CD4-positive, alpha-beta memory T cell (primary cell): ENCODE data around the gene RAPGEF4. TPM values are rescaled to one million over a fixed set of nuclear protein-coding genes. Genes with fewer than 3 reads are reported as not detected.

ENCODE experiments used
- CTCF ChIA-PET: fragments of 350-600 bp; sonication (Branson Sonifier 250); formaldehyde crosslinking; loops from one replicate; lab custom pipeline; 2021; ENCODE audit warnings: inconsistent platforms; ENCODE audit not compliant: partially characterized antibody; lab: Charles Lee
- POLR2A ChIA-PET: fragments of 350-600 bp; sonication (Branson Sonifier 250); formaldehyde crosslinking; loops from one replicate; lab custom pipeline; 2021; ENCODE audit not compliant: partially characterized antibody; lab: Charles Lee
- DNase-seq, 5 donors: peaks; one replicate each; pipeline versions ENCODE4 v3.0.0 to v3.0.0-alpha.2; 2020 to 2022; ENCODE audit warnings: mixed read lengths in 1 of 5
- H3K27ac ChIP-seq: one replicate; pipeline ENCODE4 v1.7.0; 2013; ENCODE audit warnings: low read depth, low read length
- H3K27me3 ChIP-seq: 2 replicates; pipeline ENCODE4 v1.7.0; 2013; ENCODE audit warnings: mild to moderate bottlenecking, low read length, moderate library complexity; ENCODE audit not compliant: insufficient read depth
- H3K36me3 ChIP-seq: 2 replicates; pipeline ENCODE4 v1.7.0; 2013; ENCODE audit warnings: mild to moderate bottlenecking, low read length, moderate library complexity; ENCODE audit not compliant: insufficient read depth
- H3K4me1 ChIP-seq: 2 replicates; pipeline ENCODE4 v1.7.0; 2013; ENCODE audit warnings: mild to moderate bottlenecking, low read length, moderate library complexity; ENCODE audit not compliant: insufficient read depth
- H3K4me3 ChIP-seq, 2 donors: one replicate each; pipeline ENCODE4 v1.7.0; 2013; ENCODE audit warnings: low read length in 2 of 2, mild to moderate bottlenecking in 1 of 2
- H3K9me3 ChIP-seq, 2 donors: one replicate each; pipeline ENCODE4 v1.7.0; 2013; ENCODE audit warnings: low read length in 2 of 2, control low read depth in 1 of 2; ENCODE audit not compliant: control insufficient read depth in 1 of 2
- H3K27ac Mint-ChIP-seq, 7 donors: one replicate each; pipeline ENCODE4 v1.8.0; 2020 to 2021; ENCODE audit warnings: mixed read lengths in 7 of 7, mild to moderate bottlenecking in 6 of 7, inconsistent platforms in 3 of 7, moderate library complexity in 3 of 7
- H3K27me3 Mint-ChIP-seq, 2 donors: one replicate each; pipeline ENCODE4 v1.8.0; 2020 to 2021; ENCODE audit warnings: mixed read lengths in 2 of 2
- H3K36me3 Mint-ChIP-seq, 2 donors: one replicate each; pipeline ENCODE4 v1.8.0; 2020 to 2021; ENCODE audit warnings: mixed read lengths in 2 of 2, inconsistent platforms in 1 of 2, mild to moderate bottlenecking in 1 of 2
- H3K4me1 Mint-ChIP-seq, 4 donors: one replicate each; pipeline ENCODE4 v1.8.0; 2020 to 2021; ENCODE audit warnings: mixed read lengths in 4 of 4, mild to moderate bottlenecking in 1 of 4
- H3K4me3 Mint-ChIP-seq, 8 donors: one replicate each; pipeline ENCODE4 v1.8.0; 2020 to 2021; ENCODE audit warnings: mixed read lengths in 8 of 8, mild to moderate bottlenecking in 7 of 8, moderate library complexity in 6 of 8, inconsistent platforms in 3 of 8
- H3K9me3 Mint-ChIP-seq, 8 donors: one replicate each; pipeline ENCODE4 v1.8.0; 2020 to 2021; ENCODE audit warnings: mixed read lengths in 8 of 8, mild to moderate bottlenecking in 5 of 8, inconsistent platforms in 3 of 8, moderate library complexity in 1 of 8
- intact Hi-C: fragments of 100-400 bp; cut with micrococcal nuclease; formaldehyde crosslinking; loops from one replicate; pipeline ENCODE4 v1.15.1; 2023
- polyA plus RNA-seq, 2 donors: library from polyadenylated mRNA; unstranded; fragments of 300-500 nt; fragmentation: Illumina TruSeq; gene quantifications; one replicate each; pipeline ENCODE4 v1.2.3, GENCODE V29; 2021
- total RNA-seq, 2 experiments: library from RNA; stranded (reverse); gene quantifications; one replicate each; pipeline ENCODE4 v1.2.3, GENCODE V29; 2021

The RAPGEF4 gene
- total and polyA plus RNA-seq, 4 experiments from 2014 or later: not detected

- intact Hi-C loops: no loop called here
- Mint-ChIP-seq H3K27ac (no peak overlapping the region), H3K4me1 (no peaks in the 10 kb centered on the region), H3K27me3 (no peaks in the 10 kb centered on the region), H3K9me3 (peaks cover 0 to 5% (median 0%) of the 10 kb centered on the region in 8 donors), H3K36me3 (no peaks in the 10 kb centered on the region), H3K4me3 (no peak overlapping the region)
- Histone ChIP-seq H3K9me3 (no peaks in the 10 kb centered on the region), H3K36me3 (no peaks in the 10 kb centered on the region), H3K4me1 (no peaks in the 10 kb centered on the region), H3K27me3 (no peaks in the 10 kb centered on the region), H3K4me3 (no peak overlapping the region), H3K27ac (no peak overlapping the region)
- CTCF ChIA-PET: no interaction called here
- POLR2A ChIA-PET: no interaction called here
- DNase-seq: no peak
Measured at GRCh38 chr2:172846551-172846950, 110.9 kb downstream of the RAPGEF4 start.

- intact Hi-C loops: no loop called here
- Histone ChIP-seq H3K27ac (no peak overlapping the region), H3K36me3 (no peaks in the 10 kb centered on the region), H3K9me3 (no peaks in the 10 kb centered on the region), H3K4me3 (no peak overlapping the region), H3K4me1 (no peaks in the 10 kb centered on the region), H3K27me3 (no peaks in the 10 kb centered on the region)
- no peak overlapping the region for H3K4me3 Mint-ChIP-seq
- H3K9me3 Mint-ChIP-seq: peaks cover 0 to 6% (median 2%) of the 10 kb centered on the region in 8 donors
- POLR2A ChIA-PET: no interaction called here
- no peak overlapping the region for H3K27ac Mint-ChIP-seq
- CTCF ChIA-PET: no interaction called here
- no peaks in the 10 kb centered on the region for H3K36me3 Mint-ChIP-seq
- no peaks in the 10 kb centered on the region for H3K27me3 Mint-ChIP-seq
- H3K4me1 Mint-ChIP-seq: no peaks in the 10 kb centered on the region
- no peak for DNase-seq
Measured at GRCh38 chr2:172847188-172847587, 111.5 kb downstream of the RAPGEF4 start.

- intact Hi-C loops: no loop called here
- no peak overlapping the region for H3K27ac Mint-ChIP-seq
Measured at GRCh38 chr2:172848519-172848918, 112.9 kb downstream of the RAPGEF4 start.

GRCh38 chr2:172849519-172850217, 114.0 kb downstream of the RAPGEF4 start:
- no peaks in the 10 kb centered on the region for H3K36me3 Mint-ChIP-seq
- no peak overlapping the region for H3K27ac Mint-ChIP-seq
- Histone ChIP-seq H3K27me3 (no peaks in the 10 kb centered on the region), H3K4me3 (no peak overlapping the region), H3K4me1 (no peaks in the 10 kb centered on the region), H3K27ac (no peak overlapping the region), H3K36me3 (no peaks in the 10 kb centered on the region), H3K9me3 (no peaks in the 10 kb centered on the region)
- H3K9me3 Mint-ChIP-seq: peaks cover 0 to 6% (median 3%) of the 10 kb centered on the region in 8 donors
- CTCF ChIA-PET: no interaction called here
- no peak for DNase-seq
- no peak overlapping the region for H3K4me3 Mint-ChIP-seq
- intact Hi-C loops: no loop called here
- peaks cover 0 to 2% of the 10 kb centered on the region in 2 donors for H3K27me3 Mint-ChIP-seq
- H3K4me1 Mint-ChIP-seq: no peaks in the 10 kb centered on the region
- POLR2A ChIA-PET: no interaction called here

More at GRCh38 chr2:172848519-172848918, 112.9 kb downstream of the RAPGEF4 start:
- Histone ChIP-seq H3K4me3 (no peak overlapping the region), H3K27ac (no peak overlapping the region), H3K27me3 (no peaks in the 10 kb centered on the region), H3K36me3 (no peaks in the 10 kb centered on the region), H3K9me3 (no peaks in the 10 kb centered on the region), H3K4me1 (no peaks in the 10 kb centered on the region)
- no peak for DNase-seq
- ChIA-PET CTCF (interaction anchor here (0.5 kb wide), 1 partner anchor 176 kb away, joined by 3 read pairs; no protein-coding TSS in a partner anchor), POLR2A (no interaction called here)
- no peak overlapping the region for H3K4me3 Mint-ChIP-seq
- no peaks in the 10 kb centered on the region for H3K27me3 Mint-ChIP-seq
- no peaks in the 10 kb centered on the region for H3K36me3 Mint-ChIP-seq
- no peaks in the 10 kb centered on the region for H3K4me1 Mint-ChIP-seq
- H3K9me3 Mint-ChIP-seq: peaks cover 0 to 6% (median 3%) of the 10 kb centered on the region in 8 donors

GRCh38 chr2:172855588-172855987, 119.9 kb downstream of the RAPGEF4 start:
- Mint-ChIP-seq H3K9me3 (peaks cover 0 to 8% (median 5%) of the 10 kb centered on the region in 8 donors), H3K4me3 (no peak overlapping the region), H3K27ac (no peak overlapping the region), H3K27me3 (peaks cover 2 to 5% of the 10 kb centered on the region in 2 donors), H3K36me3 (no peaks in the 10 kb centered on the region), H3K4me1 (no peaks in the 10 kb centered on the region)
- ChIA-PET CTCF (no interaction called here), POLR2A (no interaction called here)
- H3K27ac ChIP-seq: no peak overlapping the region
- no peaks in the 10 kb centered on the region for H3K4me1 ChIP-seq
- no peaks in the 10 kb centered on the region for H3K9me3 ChIP-seq
- no peak overlapping the region for H3K4me3 ChIP-seq
- DNase-seq: no peak
- no peaks in the 10 kb centered on the region for H3K36me3 ChIP-seq
- no peaks in the 10 kb centered on the region for H3K27me3 ChIP-seq
- intact Hi-C loops: no loop called here

GRCh38 chr2:172856606-172857005, 121.0 kb downstream of the RAPGEF4 start:
- no peak overlapping the region for H3K27ac Mint-ChIP-seq
- CTCF ChIA-PET: no interaction called here
- intact Hi-C loops: no loop called here
- H3K9me3 ChIP-seq: no peaks in the 10 kb centered on the region
- H3K36me3 Mint-ChIP-seq: no peaks in the 10 kb centered on the region
- H3K4me3 ChIP-seq: no peak overlapping the region
- H3K27ac ChIP-seq: no peak overlapping the region
- H3K9me3 Mint-ChIP-seq: peaks cover 0 to 6% (median 2%) of the 10 kb centered on the region in 8 donors
- no peaks in the 10 kb centered on the region for H3K36me3 ChIP-seq
- H3K27me3 Mint-ChIP-seq: peaks cover 6 to 9% of the 10 kb centered on the region in 2 donors
- H3K27me3 ChIP-seq: peaks cover under 1% of the 10 kb centered on the region
- no peak for DNase-seq
- H3K4me1 ChIP-seq: no peaks in the 10 kb centered on the region
- POLR2A ChIA-PET: no interaction called here
- H3K4me1 Mint-ChIP-seq: no peaks in the 10 kb centered on the region
- H3K4me3 Mint-ChIP-seq: no peak overlapping the region

GRCh38 chr2:172858473-172858745, 122.8 kb downstream of the RAPGEF4 start:
- no peak for DNase-seq
- CTCF ChIA-PET: no interaction called here
- Mint-ChIP-seq H3K27me3 (peaks cover 9 to 17% of the 10 kb centered on the region in 2 donors), H3K4me1 (no peaks in the 10 kb centered on the region), H3K4me3 (no peak overlapping the region), H3K27ac (no peak overlapping the region), H3K36me3 (no peaks in the 10 kb centered on the region), H3K9me3 (peaks cover 0 to 4% (median 0%) of the 10 kb centered on the region in 8 donors)
- H3K27ac ChIP-seq: no peak overlapping the region
- H3K4me1 ChIP-seq: no peaks in the 10 kb centered on the region
- intact Hi-C loops: no loop called here
- no peaks in the 10 kb centered on the region for H3K9me3 ChIP-seq
- peaks cover 4% of the 10 kb centered on the region for H3K27me3 ChIP-seq
- no peaks in the 10 kb centered on the region for H3K36me3 ChIP-seq
- no peak overlapping the region for H3K4me3 ChIP-seq
- POLR2A ChIA-PET: no interaction called here
